Colonic mucosa (tissue), 4 donors: Measurements from ENCODE around the gene HIPK2. TPM values are rescaled to one million over a fixed set of nuclear protein-coding genes. Genes with fewer than 3 reads are reported as not detected.

ENCODE experiments used
- DNase-seq: peaks from one replicate; pipeline ENCODE4 v3.0.0-alpha.2; 2020
- H3K27ac ChIP-seq: fragments of 200-600 bp; one replicate; pipeline ENCODE4 v1.8.0; 2021
- H3K27me3 ChIP-seq: fragments of 200-600 bp; one replicate; pipeline ENCODE4 v1.8.0; 2021
- H3K36me3 ChIP-seq: fragments of 200-600 bp; one replicate; pipeline ENCODE4 v1.8.0; 2021
- H3K4me1 ChIP-seq: fragments of 200-600 bp; one replicate; pipeline ENCODE4 v1.8.0; 2021; ENCODE audit warnings: mild to moderate bottlenecking
- H3K4me3 ChIP-seq: fragments of 200-600 bp; one replicate; pipeline ENCODE4 v1.8.0; 2021
- H3K9ac ChIP-seq, 2 donors: one replicate each; pipeline ENCODE4 v1.7.0; 2013; ENCODE audit warnings: control low read depth in 2 of 2, low read depth in 2 of 2, low read length in 2 of 2
- H3K9me3 ChIP-seq: fragments of 200-600 bp; one replicate; pipeline ENCODE4 v1.8.0; 2021
- intact Hi-C: fragments of 100-400 bp; cut with DNase I; formaldehyde crosslinking; loops from one replicate; pipeline ENCODE4 v1.14.1; 2022
- total RNA-seq, 2 donors: library from RNA; stranded (reverse); fragmentation: NEBNext Ultra II Directional in 1 of 2; extraction: Animal tissue kit (Norgen Biotek cat#: 25700) in 1 of 2; gene quantifications; one replicate each; pipeline ENCODE4 v1.2.1, GENCODE V29; 2021
- TF ChIP-seq, protein P1 (sequence below): fragments of 200-600 bp; IDR thresholded peaks from one replicate; pipeline ENCODE4 v1.8.0; 2022; ENCODE audit warnings: antibody characterized with exemption, mild to moderate bottlenecking
- donor health status: healthy.
- donor health status: DM: no; HTN: no; CAD: no.
- donor health status: DM: no; HTN: no; CAD: no.

Gene HIPK2
- total RNA-seq, 2 donors from 2014 or later, result 25.3 to 28.4 TPM

DNA sequence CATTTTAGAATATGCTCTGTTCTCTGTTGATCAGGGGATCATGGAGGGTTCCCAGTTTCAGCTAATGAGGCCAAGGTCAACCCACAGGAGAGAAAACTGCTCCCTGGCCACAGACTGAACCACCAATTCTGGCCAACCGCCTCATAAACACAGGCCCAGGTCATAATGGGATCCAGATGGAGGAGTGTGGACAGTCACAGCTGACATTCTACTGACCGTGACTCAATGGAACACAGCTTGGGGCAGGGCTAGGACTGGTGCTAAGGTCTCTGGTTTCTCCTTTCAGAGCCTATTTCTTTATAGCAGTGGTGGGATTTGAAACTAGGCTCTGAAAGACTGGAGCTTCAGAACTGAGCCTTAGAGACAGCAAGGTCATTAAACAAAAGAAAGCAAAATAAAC is 68.3 kb downstream of the HIPK2 start:
- no peaks in the 10 kb centered on the region for H3K4me1 ChIP-seq
- no peaks in the 10 kb centered on the region for H3K36me3 ChIP-seq
- intact Hi-C loops, result no loop called here
- TF ChIP-seq, protein P1, sequence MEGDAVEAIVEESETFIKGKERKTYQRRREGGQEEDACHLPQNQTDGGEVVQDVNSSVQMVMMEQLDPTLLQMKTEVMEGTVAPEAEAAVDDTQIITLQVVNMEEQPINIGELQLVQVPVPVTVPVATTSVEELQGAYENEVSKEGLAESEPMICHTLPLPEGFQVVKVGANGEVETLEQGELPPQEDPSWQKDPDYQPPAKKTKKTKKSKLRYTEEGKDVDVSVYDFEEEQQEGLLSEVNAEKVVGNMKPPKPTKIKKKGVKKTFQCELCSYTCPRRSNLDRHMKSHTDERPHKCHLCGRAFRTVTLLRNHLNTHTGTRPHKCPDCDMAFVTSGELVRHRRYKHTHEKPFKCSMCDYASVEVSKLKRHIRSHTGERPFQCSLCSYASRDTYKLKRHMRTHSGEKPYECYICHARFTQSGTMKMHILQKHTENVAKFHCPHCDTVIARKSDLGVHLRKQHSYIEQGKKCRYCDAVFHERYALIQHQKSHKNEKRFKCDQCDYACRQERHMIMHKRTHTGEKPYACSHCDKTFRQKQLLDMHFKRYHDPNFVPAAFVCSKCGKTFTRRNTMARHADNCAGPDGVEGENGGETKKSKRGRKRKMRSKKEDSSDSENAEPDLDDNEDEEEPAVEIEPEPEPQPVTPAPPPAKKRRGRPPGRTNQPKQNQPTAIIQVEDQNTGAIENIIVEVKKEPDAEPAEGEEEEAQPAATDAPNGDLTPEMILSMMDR, result no peak
- no peaks in the 10 kb centered on the region for H3K9me3 ChIP-seq
- no peak overlapping the region for H3K9ac ChIP-seq
- H3K4me3 ChIP-seq, result no peak overlapping the region
- H3K27ac ChIP-seq, result no peak overlapping the region
- no peaks in the 10 kb centered on the region for H3K27me3 ChIP-seq
- DNase-seq, result no peak

DNA sequence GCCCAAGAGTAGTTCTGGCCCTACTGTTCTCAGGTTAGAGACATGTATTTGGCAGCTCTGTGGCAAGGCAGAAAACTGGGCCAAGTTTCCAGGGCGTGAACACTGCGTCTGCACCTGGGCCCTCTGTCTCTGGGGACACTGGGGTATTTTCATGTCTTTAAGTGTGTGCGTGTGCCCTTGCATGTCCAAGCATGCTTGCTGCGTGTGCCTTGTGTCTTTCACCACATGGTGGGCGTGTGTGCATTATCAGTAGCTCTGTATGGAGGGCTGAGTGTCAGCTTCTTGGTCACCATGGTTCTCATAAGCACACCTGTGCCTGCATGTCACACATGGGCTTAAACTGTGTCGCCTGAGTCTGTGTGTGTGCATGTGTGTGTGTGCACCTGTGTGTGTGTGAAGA is 69.3 kb downstream of the HIPK2 start:
- TF ChIP-seq, protein P1, result no peak
- Histone ChIP-seq H3K36me3 (no peaks in the 10 kb centered on the region), H3K4me1 (no peaks in the 10 kb centered on the region), H3K9ac (peak overlapping the region in 1 of 2 donors; percentile 35), H3K4me3 (no peak overlapping the region), H3K27me3 (no peaks in the 10 kb centered on the region), H3K27ac (no peak overlapping the region), H3K9me3 (no peaks in the 10 kb centered on the region)
- intact Hi-C loops, result no loop called here
- no peak for DNase-seq

DNA sequence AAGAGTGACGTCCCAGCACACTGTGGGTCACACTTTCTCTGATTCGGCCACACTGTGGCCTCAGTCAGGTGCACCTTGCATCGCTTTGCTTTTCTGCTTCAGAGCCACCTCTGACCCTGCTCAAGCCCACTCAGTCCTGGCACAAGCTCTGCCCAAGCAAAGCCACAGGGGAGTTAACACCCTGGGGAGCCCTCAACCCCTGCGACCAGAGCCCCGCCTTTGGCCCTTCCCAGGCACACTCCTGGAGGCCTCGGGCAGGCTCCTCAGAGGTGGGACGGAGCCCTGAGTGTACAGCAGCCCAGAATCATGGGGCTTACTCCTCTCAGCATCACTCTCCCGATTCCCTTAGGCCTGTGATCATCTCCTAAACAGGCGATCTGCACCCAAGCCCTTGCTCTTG is 71.0 kb downstream of the HIPK2 start:
- Histone ChIP-seq H3K9me3 (no peaks in the 10 kb centered on the region), H3K27ac (no peak overlapping the region), H3K36me3 (no peaks in the 10 kb centered on the region), H3K4me1 (no peaks in the 10 kb centered on the region), H3K27me3 (no peaks in the 10 kb centered on the region), H3K4me3 (no peak overlapping the region), H3K9ac (no peak overlapping the region)
- intact Hi-C loops, result no loop called here
- no peak for DNase-seq
- TF ChIP-seq, protein P1, result no peak

DNA sequence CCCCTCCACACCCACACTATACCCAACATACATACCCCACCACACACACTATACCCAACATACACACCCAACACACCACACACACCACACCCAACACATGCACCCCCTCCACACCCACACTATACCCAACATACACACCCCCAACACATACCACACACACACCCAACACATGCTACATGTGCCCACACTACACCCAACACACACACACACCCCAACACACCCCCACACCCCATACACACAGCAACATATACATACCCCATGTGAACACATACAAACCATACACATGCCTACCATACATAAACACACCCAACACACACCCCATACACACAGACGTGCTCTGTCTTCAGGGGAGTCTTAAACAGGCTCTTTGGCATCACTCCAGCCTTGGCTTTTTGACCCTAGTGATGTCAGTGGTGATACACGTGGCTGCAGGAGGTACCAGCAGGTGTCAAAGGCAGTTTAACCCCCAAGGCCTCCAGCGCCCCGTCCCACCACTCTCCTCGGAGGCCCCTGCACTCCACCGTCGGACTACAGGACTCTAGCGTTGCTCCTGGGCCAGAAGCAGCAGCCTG is 73.4 kb downstream of the HIPK2 start:
- H3K36me3 ChIP-seq, result no peaks in the 10 kb centered on the region
- no peak for DNase-seq
- TF ChIP-seq, protein P1, result no peak
- no peak overlapping the region for H3K27ac ChIP-seq
- no peak overlapping the region for H3K9ac ChIP-seq
- intact Hi-C loops, result no loop called here
- H3K4me1 ChIP-seq, result no peaks in the 10 kb centered on the region
- H3K4me3 ChIP-seq, result no peak overlapping the region
- no peaks in the 10 kb centered on the region for H3K9me3 ChIP-seq
- H3K27me3 ChIP-seq, result no peaks in the 10 kb centered on the region

DNA sequence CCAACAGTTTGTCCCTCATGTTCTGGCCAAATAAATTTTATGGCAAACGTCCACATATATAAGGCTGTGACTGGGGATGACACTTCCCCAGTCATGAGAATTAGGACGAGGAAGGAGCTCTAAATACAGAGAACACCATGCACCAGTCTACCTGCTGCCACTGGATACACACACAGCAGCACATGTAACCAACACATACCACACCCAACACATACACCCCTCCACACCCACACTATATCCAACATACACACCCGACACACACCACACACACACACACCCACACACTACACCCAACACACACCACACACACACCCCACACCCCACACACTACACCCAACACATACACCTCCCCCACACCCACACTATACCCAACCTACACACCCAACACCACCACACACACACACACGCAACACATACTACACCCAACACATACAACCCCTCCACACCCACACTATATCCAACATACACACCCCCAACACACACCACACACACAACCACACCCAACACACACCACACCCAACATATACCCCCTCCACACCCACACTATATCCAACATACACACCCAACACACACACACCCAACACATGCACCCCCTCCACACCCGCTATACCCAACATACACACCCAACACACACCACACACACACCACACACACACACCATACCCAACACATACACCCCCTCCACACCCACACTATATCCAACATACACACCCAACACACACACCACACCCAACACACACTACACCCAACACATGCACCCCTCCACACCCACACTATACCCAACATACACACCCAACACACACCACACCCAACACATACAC is 74.1 kb downstream of the HIPK2 start:
- Histone ChIP-seq H3K4me3 (no peak overlapping the region), H3K9ac (no peak overlapping the region), H3K27ac (no peak overlapping the region), H3K36me3 (no peaks in the 10 kb centered on the region), H3K9me3 (no peaks in the 10 kb centered on the region), H3K4me1 (no peaks in the 10 kb centered on the region), H3K27me3 (no peaks in the 10 kb centered on the region)
- DNase-seq, result no peak
- intact Hi-C loops, result no loop called here
- TF ChIP-seq, protein P1, result no peak
